GM18861 (cell line): ENCODE results near the gene BICD2.

Source experiments
- ATAC-seq: cut with Tn5 transposase; IDR thresholded peaks from one replicate; pipeline ENCODE4 v1.9.1; 2021; ENCODE audit not compliant: unreplicated experiment

The BICD2 gene

GRCh38 chr9:92671323-92671722 lies 93.3 kb downstream of the BICD2 start:
- no peak for ATAC-seq

- ATAC-seq, result peak; percentile 90
These were observed 94.5 kb downstream of the BICD2 start, which contains the start of gene IPPK for GRCh38 chr9:92669890-92670708. Gene IPPK, minus strand, starts transcription at chr9:92670131. Its CDS starts 143 bp downstream, at chr9:92669988.

- ATAC-seq, result no peak
These were observed 95.1 kb downstream of the BICD2 start for GRCh38 chr9:92669527-92669889.

- ATAC-seq, result no peak
These were observed 95.7 kb downstream of the BICD2 start for GRCh38 chr9:92668746-92669526.

- ATAC-seq, result no peak
These were observed 97.6 kb downstream of the BICD2 start for GRCh38 chr9:92666912-92667532.

GRCh38 chr9:92666236-92666635 lies 98.4 kb downstream of the BICD2 start:
- no peak for ATAC-seq

- no peak for ATAC-seq
These were observed 98.8 kb downstream of the BICD2 start for GRCh38 chr9:92665836-92666235.

- ATAC-seq, result no peak
These were observed 100.1 kb downstream of the BICD2 start for GRCh38 chr9:92664394-92665152.

- no peak for ATAC-seq
These were observed 100.7 kb downstream of the BICD2 start for GRCh38 chr9:92663951-92664350.

GRCh38 chr9:92663126-92663525 lies 101.5 kb downstream of the BICD2 start:
- no peak for ATAC-seq

- ATAC-seq, result no peak
These were observed 102.9 kb downstream of the BICD2 start for GRCh38 chr9:92661743-92662142.
